H9 (cell line): ENCODE measurements around the gene FH. TPM values are rescaled to one million over a fixed set of nuclear protein-coding genes. Genes with fewer than 3 reads are reported as not detected.

Source experiments
- DNase-seq: peaks from one replicate; pipeline ENCODE4 v3.0.0-alpha.2; 2017
- H2AFZ ChIP-seq: one replicate; pipeline ENCODE4 v1.6.1; 2013; ENCODE audit warnings: mild to moderate bottlenecking, low read length, control low read depth, moderate library complexity
- H2AK5ac ChIP-seq: 2 replicates; pipeline ENCODE4 v1.6.1; 2013; ENCODE audit warnings: low read length, control low read depth, mixed read lengths; ENCODE audit not compliant: insufficient read length
- H2BK120ac ChIP-seq: one replicate; pipeline ENCODE4 v1.6.1; 2013; ENCODE audit warnings: low read depth, mild to moderate bottlenecking, low read length, control low read depth, inconsistent platforms; ENCODE audit not compliant: poor library complexity, severe bottlenecking
- H2BK12ac ChIP-seq: 2 replicates; pipeline ENCODE4 v1.6.1; 2013; ENCODE audit warnings: low read length, control low read depth, mixed read lengths, low read depth; ENCODE audit not compliant: insufficient read length
- H2BK15ac ChIP-seq: 2 replicates; pipeline ENCODE4 v1.6.1; 2013; ENCODE audit warnings: low read depth, low read length, control low read depth
- H2BK20ac ChIP-seq: one replicate; pipeline ENCODE4 v1.6.1; 2013; ENCODE audit warnings: low read depth, mild to moderate bottlenecking, low read length, control low read depth, inconsistent platforms; ENCODE audit not compliant: poor library complexity, severe bottlenecking
- H2BK5ac ChIP-seq: 2 replicates; pipeline ENCODE4 v1.6.1; 2013; ENCODE audit warnings: low read length, control low read depth, mixed read lengths; ENCODE audit not compliant: insufficient read length
- H3K14ac ChIP-seq: 2 replicates; pipeline ENCODE4 v1.6.1; 2013; ENCODE audit warnings: low read length, control low read depth; ENCODE audit not compliant: insufficient read depth
- H3K18ac ChIP-seq: 2 replicates; pipeline ENCODE4 v1.6.1; 2013; ENCODE audit warnings: low read depth, mild to moderate bottlenecking, mixed read lengths, low read length, control low read depth; ENCODE audit not compliant: insufficient read length
- H3K23ac ChIP-seq: 2 replicates; pipeline ENCODE4 v1.6.1; 2013; ENCODE audit warnings: low read length, control low read depth, mixed read lengths, low read depth; ENCODE audit not compliant: insufficient read length
- H3K23me2 ChIP-seq: 2 replicates; pipeline ENCODE4 v1.6.1; 2013; ENCODE audit warnings: low read depth, mild to moderate bottlenecking, mixed read lengths, low read length, control low read depth; ENCODE audit not compliant: insufficient read length, poor library complexity, severe bottlenecking
- H3K27ac ChIP-seq: 2 replicates; pipeline ENCODE4 v1.5.1; 2013; ENCODE audit warnings: low read length, control low read depth, mixed read lengths, low read depth; ENCODE audit not compliant: insufficient read length
- H3K27me3 ChIP-seq: 2 replicates; pipeline ENCODE4 v1.6.1; 2013; ENCODE audit warnings: low read length, control low read depth, inconsistent platforms; ENCODE audit not compliant: insufficient read depth
- H3K4ac ChIP-seq: 2 replicates; pipeline ENCODE4 v1.6.1; 2013; ENCODE audit warnings: low read depth, mild to moderate bottlenecking, control low read depth, inconsistent platforms, low read length, moderate library complexity
- H3K4me1 ChIP-seq: 2 replicates; pipeline ENCODE4 v1.6.1; 2013; ENCODE audit warnings: low read length, control low read depth, inconsistent platforms; ENCODE audit not compliant: insufficient read depth
- H3K4me2 ChIP-seq: 2 replicates; pipeline ENCODE4 v1.6.1; 2013; ENCODE audit warnings: low read length, control low read depth, mixed read lengths; ENCODE audit not compliant: insufficient read length, insufficient read depth
- H3K56ac ChIP-seq: 2 replicates; pipeline ENCODE4 v1.6.1; 2013; ENCODE audit warnings: low read depth, mild to moderate bottlenecking, mixed read lengths, low read length, control low read depth; ENCODE audit not compliant: insufficient read length
- H3K79me1 ChIP-seq: 2 replicates; pipeline ENCODE4 v1.6.1; 2013; ENCODE audit warnings: low read depth, mild to moderate bottlenecking, moderate library complexity, low read length, control low read depth, inconsistent platforms; ENCODE audit not compliant: insufficient read depth, poor library complexity, severe bottlenecking
- H3K79me2 ChIP-seq: 2 replicates; pipeline ENCODE4 v1.6.1; 2013; ENCODE audit warnings: low read length, control low read depth, inconsistent platforms; ENCODE audit not compliant: insufficient read depth
- H3K9ac ChIP-seq: 2 replicates; pipeline ENCODE4 v1.6.1; 2013; ENCODE audit warnings: low read length, control low read depth, mixed read lengths; ENCODE audit not compliant: insufficient read length; ENCODE audit errors: extremely low read depth
- H3K9me3 ChIP-seq: one replicate; pipeline ENCODE4 v1.6.1; 2013; ENCODE audit warnings: low read depth, low read length, inconsistent platforms; ENCODE audit not compliant: control insufficient read depth
- H3T11ph ChIP-seq: one replicate; pipeline ENCODE4 v1.6.1; 2013; ENCODE audit warnings: mild to moderate bottlenecking, low read length, control low read depth, inconsistent platforms
- H4K20me1 ChIP-seq: one replicate; pipeline ENCODE4 v1.6.1; 2013; ENCODE audit not compliant: control insufficient read depth, insufficient read length, insufficient read depth
- H4K5ac ChIP-seq: 2 replicates; pipeline ENCODE4 v1.6.1; 2013; ENCODE audit warnings: low read depth, mild to moderate bottlenecking, mixed read lengths, low read length, control low read depth; ENCODE audit not compliant: insufficient read length
- H4K8ac ChIP-seq: replicated peaks from 2 replicates; pipeline ENCODE4 v1.6.1; 2013; ENCODE audit warnings: low read length, control low read depth, mixed read lengths, low read depth; ENCODE audit not compliant: insufficient read length
- H4K91ac ChIP-seq: 2 replicates; pipeline ENCODE4 v1.6.1; 2013; ENCODE audit warnings: low read depth, mild to moderate bottlenecking, moderate library complexity, mixed read lengths, low read length, control low read depth; ENCODE audit not compliant: insufficient read length
- H3K27ac Mint-ChIP-seq, 3 experiments: 2 replicates in 2 of 3; 3 replicates in 1 of 3; pipeline ENCODE4 v1.8.0; 2020 to 2021; ENCODE audit warnings: mixed read lengths in 3 of 3, mild to moderate bottlenecking in 1 of 3, moderate library complexity in 1 of 3
- H3K27me3 Mint-ChIP-seq: 2 replicates; pipeline ENCODE4 v1.8.0; 2021; ENCODE audit warnings: low read depth, mild to moderate bottlenecking, moderate library complexity, mixed read lengths
- H3K36me3 Mint-ChIP-seq, 3 experiments: 2 replicates in 2 of 3; 3 replicates in 1 of 3; pipeline ENCODE4 v1.8.0; 2020 to 2021; ENCODE audit warnings: low read depth in 3 of 3, mixed read lengths in 3 of 3; ENCODE audit not compliant: insufficient read depth in 1 of 3
- H3K4me1 Mint-ChIP-seq, 2 experiments: 2 replicates each; pipeline ENCODE4 v1.8.0; 2020; ENCODE audit warnings: mixed read lengths in 2 of 2
- H3K4me3 Mint-ChIP-seq, 2 experiments: 2 replicates in 1 of 2; 3 replicates in 1 of 2; pipeline ENCODE4 v1.8.0; 2020 to 2021; ENCODE audit warnings: mild to moderate bottlenecking in 2 of 2, mixed read lengths in 2 of 2, moderate library complexity in 1 of 2
- H3K9me3 Mint-ChIP-seq, 2 experiments: 2 replicates in 1 of 2; 3 replicates in 1 of 2; pipeline ENCODE4 v1.8.0; 2020; ENCODE audit warnings: mild to moderate bottlenecking in 2 of 2, mixed read lengths in 2 of 2, moderate library complexity in 1 of 2
- CTCF ChIP-seq: fragments of 200-600 bp; sonication (generic); conservative IDR thresholded peaks from 3 replicates; pipeline ENCODE4 v1.8.0; 2021; ENCODE audit warnings: antibody characterized with exemption, mild to moderate bottlenecking
- WGBS: extraction: QIAGEN DNeasy Blood & Tissue Kit; methylation state at CpG from one replicate; pipeline ENCODE4 v1.1.7; 2013; ENCODE audit warnings: missing lambda C conversion rate, low lambda C conversion rate, mixed read lengths; ENCODE audit not compliant: insufficient read length; ENCODE audit errors: extremely low coverage; 5-methylcytosine and 5-hydroxymethylcytosine counted together
- total RNA-seq: library from RNA; stranded (reverse); gene quantifications from 2 replicates; pipeline ENCODE4 v1.2.1, GENCODE V29; 2021

The FH gene
- total RNA-seq, 1 experiment from 2014 or later = 83.9 TPM

GRCh38 chr1:241482761-241483250 lies 36.7 kb downstream of the FH start:
- no peak overlapping the region for H2AK5ac ChIP-seq
- no peak overlapping the region for H3K27ac ChIP-seq
- WGBS = no CpG with 5 or more reads among the region's 1 CpG
- H3K9me3 ChIP-seq = no peaks in the 10 kb centered on the region
- no peak overlapping the region; a peak in 1 of 7 replicates for H3K27ac Mint-ChIP-seq
- no peaks in the 10 kb centered on the region for H3K4me1 ChIP-seq
- H2BK120ac ChIP-seq = no peak overlapping the region
- H3K36me3 Mint-ChIP-seq = peaks cover 0 to 7% (median 4%) of the 10 kb centered on the region in 3 experiments; a peak in 4 of 7 replicates
- H3K23ac ChIP-seq = no peak overlapping the region
- H4K91ac ChIP-seq = no peak overlapping the region
- H2BK5ac ChIP-seq = no peak overlapping the region
- H3K27me3 ChIP-seq = no peaks in the 10 kb centered on the region
- no peaks in the 10 kb centered on the region for H3K23me2 ChIP-seq
- no peaks in the 10 kb centered on the region for H4K20me1 ChIP-seq
- H3K4me1 Mint-ChIP-seq = no peaks in the 10 kb centered on the region
- no peak overlapping the region for H2BK20ac ChIP-seq
- H4K5ac ChIP-seq = no peak overlapping the region
- H3T11ph ChIP-seq = no peak overlapping the region
- H3K9me3 Mint-ChIP-seq = peaks cover 4 to 8% of the 10 kb centered on the region in 2 experiments
- H2BK15ac ChIP-seq = no peak overlapping the region
- H3K9ac ChIP-seq = no peak overlapping the region
- H3K4me2 ChIP-seq = no peak overlapping the region
- no peak for DNase-seq
- H3K4ac ChIP-seq = no peak overlapping the region
- no peak overlapping the region for H4K8ac ChIP-seq
- H3K79me2 ChIP-seq = no peaks in the 10 kb centered on the region
- H3K14ac ChIP-seq = no peak overlapping the region
- H2AFZ ChIP-seq = no peak overlapping the region
- no peaks in the 10 kb centered on the region for H3K79me1 ChIP-seq
- H2BK12ac ChIP-seq = no peak overlapping the region
- no peak overlapping the region for H3K4me3 Mint-ChIP-seq
- H3K27me3 Mint-ChIP-seq = no peaks in the 10 kb centered on the region
- TF ChIP-seq CTCF = no peak
- H3K56ac ChIP-seq = no peak overlapping the region
- H3K18ac ChIP-seq = no peak overlapping the region
